Pancreas (tissue), 10 donors: ENCODE measurements around the gene LAMB1. TPM values are rescaled to one million over a fixed set of nuclear protein-coding genes. Genes with fewer than 3 reads are reported as not detected.

Source experiments
- ATAC-seq, 4 donors: fragments of 200-7000 bp; cut with Tn5 transposase; one replicate each; pipeline versions ENCODE4 v1.8.0 to v1.9.1; 2020; ENCODE audit warnings: mild to moderate bottlenecking in 4 of 4, moderate library complexity in 4 of 4
- DNase-seq, 6 donors: peaks; one replicate each; pipeline ENCODE4 v3.0.0-alpha.2; 2020
- FAIRE-seq: peaks from 2 replicates; lab custom pipeline; 2012; peaks lifted over from hg19 to GRCh38; lab: Jason Lieb, UNC
- H3K27ac ChIP-seq, 4 donors: fragments of 200-600 bp; sonication (generic); 1 replicate in 3 of 4; 2 replicates in 1 of 4; pipeline versions ENCODE4 v1.5.0 to v1.8.0; 2020
- H3K27me3 ChIP-seq, 4 donors: fragments of 200-600 bp; one replicate each; pipeline ENCODE4 v1.8.0; 2021
- H3K36me3 ChIP-seq, 3 donors: fragments of 200-600 bp; sonication (generic) in 1 of 3; one replicate each; pipeline versions ENCODE4 v1.5.0 to v1.8.0; 2020 to 2021
- H3K4me1 ChIP-seq, 3 donors: fragments of 200-600 bp; one replicate each; pipeline ENCODE4 v1.8.0; 2021
- H3K4me3 ChIP-seq, 4 donors: fragments of 200-600 bp; sonication (generic) in 2 of 4; one replicate each; pipeline versions ENCODE4 v1.5.0 to v1.8.0; 2020 to 2021
- H3K9me3 ChIP-seq, 4 donors: fragments of 200-600 bp; one replicate each; pipeline ENCODE4 v1.8.0; 2021
- WGBS, 2 donors: extraction: QIAGEN DNeasy Blood & Tissue Kit; methylation state at CpG; one replicate each; pipeline ENCODE4 v1.1.7; 2013; 5-methylcytosine and 5-hydroxymethylcytosine counted together
- intact Hi-C, 3 donors: fragments of 100-400 bp; cut with DNase I; formaldehyde crosslinking; loops; one replicate each; pipeline versions ENCODE4 v1.11.1 to v1.14.2; 2022
- polyA plus RNA-seq, 2 donors: library from polyadenylated mRNA; stranded (reverse); fragments of 200-250 nt; gene quantifications; one replicate each; pipeline ENCODE4 v1.2.3, GENCODE V29; 2013
- total RNA-seq, 6 donors: library from RNA; stranded (reverse); fragmentation: NEBNext Ultra II Directional in 4 of 6; extraction: Animal tissue kit (Norgen Biotek cat#: 25700) in 4 of 6; gene quantifications; one replicate each; pipeline versions ENCODE4 v1.2.1 to v1.2.4, GENCODE V29; 2021 to 2023
- TF ChIP-seq, protein P1 (sequence below), 4 donors: fragments of 200-600 bp; sonication (generic) in 3 of 4; IDR thresholded peaks; one replicate each; pipeline versions ENCODE4 v1.5.0 to v1.8.0; 2021; ENCODE audit warnings: antibody characterized with exemption in 4 of 4
- donor health status: healthy with polysubstance abuse.
- donor health status: DM: no; HTN: no; CAD: no; lungs with moderate emphysema.
- donor health status: DM: no; HTN: no; CAD: no.
- donor health status: control.
- donor health status: control.
- donor health status: Bipolar disorder and iron deficiency.
- donor health status: DM: yes; HTN: yes; CAD: no.
- donor health status: DM: no; HTN: no; CAD: no.
- donor health status: DM: no; HTN: no; CAD: no.
- donor health status: DM: yes; HTN: yes; CAD: no.

The LAMB1 gene
- total and polyA plus RNA-seq, 8 donors: 25.5 to 169 (median 106) TPM

DNA sequence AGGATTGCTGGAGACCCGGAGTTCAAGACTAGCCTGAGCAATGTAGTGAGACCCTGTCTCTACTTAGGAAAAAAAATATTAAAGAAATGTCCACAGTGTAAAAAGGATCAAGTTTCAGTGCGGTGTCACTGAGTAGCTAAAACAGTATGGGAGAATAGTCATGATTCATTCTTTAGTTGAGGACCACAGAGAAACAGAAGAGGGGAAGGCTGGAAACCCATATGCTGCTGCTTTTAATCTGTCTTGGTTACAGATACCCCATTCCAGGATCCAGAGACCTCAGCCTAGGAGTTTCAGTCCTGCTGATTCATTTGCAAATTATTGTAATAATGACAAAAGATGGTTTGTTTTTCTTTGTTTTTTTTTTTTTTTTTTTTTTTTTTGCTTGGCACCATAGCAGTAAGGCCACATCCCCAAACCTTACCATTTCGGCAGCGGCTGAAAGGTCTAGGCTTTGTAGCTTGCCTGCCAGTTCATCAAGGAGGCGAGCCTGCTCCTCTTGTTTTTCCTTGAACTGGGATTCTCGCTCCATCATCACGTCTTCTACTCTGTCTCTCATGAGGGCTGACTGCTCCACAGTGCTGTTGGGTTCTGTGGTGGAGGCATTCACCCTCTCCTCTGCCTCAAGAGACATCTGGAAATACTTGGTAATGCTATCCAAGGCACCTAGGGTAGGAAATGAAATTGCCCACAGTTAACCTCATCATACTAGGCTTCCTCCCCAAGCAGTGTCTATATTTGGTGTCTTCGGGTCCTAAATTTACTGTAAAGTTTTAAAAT is 67.8 kb downstream of the LAMB1 start:
- no peak for ATAC-seq
- no peak for DNase-seq
- no peak overlapping the region for H3K27ac ChIP-seq
- intact Hi-C loops: no loop called here
- H3K27me3 ChIP-seq: no peaks in the 10 kb centered on the region
- TF ChIP-seq, protein P1, sequence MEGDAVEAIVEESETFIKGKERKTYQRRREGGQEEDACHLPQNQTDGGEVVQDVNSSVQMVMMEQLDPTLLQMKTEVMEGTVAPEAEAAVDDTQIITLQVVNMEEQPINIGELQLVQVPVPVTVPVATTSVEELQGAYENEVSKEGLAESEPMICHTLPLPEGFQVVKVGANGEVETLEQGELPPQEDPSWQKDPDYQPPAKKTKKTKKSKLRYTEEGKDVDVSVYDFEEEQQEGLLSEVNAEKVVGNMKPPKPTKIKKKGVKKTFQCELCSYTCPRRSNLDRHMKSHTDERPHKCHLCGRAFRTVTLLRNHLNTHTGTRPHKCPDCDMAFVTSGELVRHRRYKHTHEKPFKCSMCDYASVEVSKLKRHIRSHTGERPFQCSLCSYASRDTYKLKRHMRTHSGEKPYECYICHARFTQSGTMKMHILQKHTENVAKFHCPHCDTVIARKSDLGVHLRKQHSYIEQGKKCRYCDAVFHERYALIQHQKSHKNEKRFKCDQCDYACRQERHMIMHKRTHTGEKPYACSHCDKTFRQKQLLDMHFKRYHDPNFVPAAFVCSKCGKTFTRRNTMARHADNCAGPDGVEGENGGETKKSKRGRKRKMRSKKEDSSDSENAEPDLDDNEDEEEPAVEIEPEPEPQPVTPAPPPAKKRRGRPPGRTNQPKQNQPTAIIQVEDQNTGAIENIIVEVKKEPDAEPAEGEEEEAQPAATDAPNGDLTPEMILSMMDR (IDR thresholded peaks at IDR 0.05): no peak
- H3K9me3 ChIP-seq: no peaks in the 10 kb centered on the region
- no peaks in the 10 kb centered on the region for H3K4me1 ChIP-seq
- H3K4me3 ChIP-seq: no peak overlapping the region
- H3K36me3 ChIP-seq: peaks cover 0 to 27% (median 5%) of the 10 kb centered on the region in 3 donors
- no peak for FAIRE-seq
- whole genome bisulfite sequencing, 2 donors: 85 to 96% methylated on average over 8 of the region's 8 CpGs

DNA sequence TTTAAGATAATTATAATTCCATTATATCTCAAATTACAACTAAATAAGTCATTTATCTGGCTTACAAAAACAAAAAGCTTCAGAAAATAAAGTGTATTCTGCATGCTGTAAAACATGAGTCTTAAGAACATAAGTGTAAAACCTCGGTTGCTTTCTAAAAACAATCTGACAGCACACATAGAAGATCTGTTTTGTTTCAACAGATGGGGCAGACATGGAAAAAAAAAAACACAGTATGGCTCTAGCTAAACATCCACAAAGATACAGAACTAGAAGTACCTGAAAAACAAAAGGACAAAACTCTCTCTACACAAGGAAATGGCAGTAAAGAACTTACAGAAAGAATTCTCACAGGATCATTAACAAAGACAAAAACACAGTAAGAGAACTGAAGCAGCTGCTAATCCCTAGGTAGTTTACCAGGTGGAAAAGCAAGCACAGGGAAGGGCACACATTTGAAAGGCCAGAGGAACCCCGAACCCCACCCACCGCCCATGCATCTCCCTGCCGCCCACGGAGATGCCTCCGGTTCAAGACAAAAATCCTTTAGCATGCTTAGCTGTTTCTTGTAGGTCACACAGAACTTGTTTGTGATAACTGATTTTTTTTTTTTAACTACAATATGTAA is 69.5 kb downstream of the LAMB1 start:
- peaks cover 0 to 26% (median 5%) of the 10 kb centered on the region in 3 donors for H3K36me3 ChIP-seq
- no peaks in the 10 kb centered on the region for H3K9me3 ChIP-seq
- no peaks in the 10 kb centered on the region for H3K27me3 ChIP-seq
- no peaks in the 10 kb centered on the region for H3K4me1 ChIP-seq
- intact Hi-C loops: no loop called here
- TF ChIP-seq, protein P1 (IDR thresholded peaks at IDR 0.05): no peak
- WGBS, 2 donors: 74 to 75% methylated on average over 6 of the region's 6 CpGs
- FAIRE-seq (peak; percentile 39), DNase-seq (no peak), ATAC-seq (no peak)
- H3K4me3 ChIP-seq: no peak overlapping the region
- no peak overlapping the region for H3K27ac ChIP-seq

DNA sequence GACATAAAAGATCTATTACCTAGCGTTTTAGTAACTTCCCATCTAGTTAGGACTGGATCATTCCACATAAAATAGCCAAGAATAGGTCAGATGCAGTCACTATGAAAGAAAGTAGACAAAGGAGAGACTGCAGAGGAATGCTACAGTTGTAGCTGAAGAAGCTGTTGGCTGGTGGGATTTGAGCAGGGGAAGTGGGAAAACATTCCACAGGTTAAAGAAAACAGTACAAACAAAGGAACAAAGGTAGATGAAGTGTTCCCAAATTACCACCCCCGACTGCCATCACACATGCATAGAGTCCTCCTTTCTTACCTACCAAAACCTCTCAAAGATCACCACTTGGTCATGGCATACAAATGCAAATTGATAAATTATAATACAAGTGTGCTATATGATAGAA is 70.2 kb downstream of the LAMB1 start:
- DNase-seq: no peak
- intact Hi-C loops: no loop called here
- no peak overlapping the region for H3K27ac ChIP-seq
- WGBS, 2 donors: 71 to 79% methylated on average over 2 of the region's 2 CpGs
- H3K4me1 ChIP-seq: no peaks in the 10 kb centered on the region
- no peak overlapping the region for H3K4me3 ChIP-seq
- peaks cover 0 to 33% (median 5%) of the 10 kb centered on the region in 3 donors for H3K36me3 ChIP-seq
- no peak for FAIRE-seq
- no peaks in the 10 kb centered on the region for H3K27me3 ChIP-seq
- no peaks in the 10 kb centered on the region for H3K9me3 ChIP-seq
- ATAC-seq: no peak
- TF ChIP-seq, protein P1 (IDR thresholded peaks at IDR 0.05): no peak

DNA sequence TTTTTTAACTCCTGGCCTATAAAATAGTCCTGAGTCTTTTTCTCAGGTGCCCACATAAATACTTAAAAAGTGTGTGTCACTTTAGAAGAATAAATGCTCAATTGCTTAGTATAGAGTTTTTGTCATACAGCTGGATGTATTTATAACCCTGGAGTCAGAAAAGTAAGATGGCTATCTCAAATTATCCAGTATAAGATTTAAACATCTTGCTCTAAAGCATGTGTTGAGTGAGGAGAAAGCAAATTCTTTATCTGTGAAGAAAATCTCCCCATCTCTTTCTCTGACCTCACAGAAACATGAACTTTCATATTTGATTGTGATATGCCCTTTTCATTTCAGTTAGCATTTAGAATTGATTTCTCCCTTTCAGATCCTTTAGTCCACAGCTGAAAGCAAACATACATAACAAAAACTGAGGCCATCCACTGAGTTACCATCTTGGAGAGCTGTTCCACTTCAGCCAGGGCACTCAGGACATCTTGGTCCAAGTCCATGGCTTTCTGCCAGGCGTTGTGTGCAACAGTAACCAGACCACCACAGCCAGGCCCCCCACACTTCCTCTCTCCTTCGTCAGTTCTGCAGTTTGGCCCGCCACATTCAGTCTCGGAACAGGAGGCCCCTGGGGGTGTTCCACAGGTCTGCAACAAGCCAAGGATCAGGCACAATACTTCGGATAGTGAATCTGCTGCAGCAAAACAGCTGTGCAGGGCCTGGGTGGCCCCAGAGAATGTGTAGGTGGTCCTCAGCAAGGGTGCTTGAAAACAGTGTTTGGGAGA is 71.0 kb downstream of the LAMB1 start:
- DNase-seq (peak in 1 of 6 donors; percentile 32), FAIRE-seq (no peak), ATAC-seq (no peak)
- WGBS, 2 donors: 82 to 84% methylated on average over 5 of the region's 5 CpGs
- H3K4me1 ChIP-seq: no peaks in the 10 kb centered on the region
- TF ChIP-seq, protein P1 (IDR thresholded peaks at IDR 0.05): no peak
- H3K36me3 ChIP-seq: peaks cover 0 to 40% (median 5%) of the 10 kb centered on the region in 3 donors
- intact Hi-C loops: no loop called here
- no peaks in the 10 kb centered on the region for H3K27me3 ChIP-seq
- no peak overlapping the region for H3K4me3 ChIP-seq
- no peaks in the 10 kb centered on the region for H3K9me3 ChIP-seq
- H3K27ac ChIP-seq: no peak overlapping the region
